CD4-positive, alpha-beta T cell treated with Interleukin-15 for 4 hours (primary cell): ENCODE measurements around the gene FAF2.
"Not testable (repeated sequence)": the region's sequence is repeated elsewhere in the genome, so short reads cannot be mapped to it uniquely, and the experiment has no call there.

Experiments used
- DNase-seq: peaks from one replicate; pipeline ENCODE4 v3.0.0-alpha.2; 2020; ENCODE audit warnings: low spot score

The FAF2 gene, protein sequence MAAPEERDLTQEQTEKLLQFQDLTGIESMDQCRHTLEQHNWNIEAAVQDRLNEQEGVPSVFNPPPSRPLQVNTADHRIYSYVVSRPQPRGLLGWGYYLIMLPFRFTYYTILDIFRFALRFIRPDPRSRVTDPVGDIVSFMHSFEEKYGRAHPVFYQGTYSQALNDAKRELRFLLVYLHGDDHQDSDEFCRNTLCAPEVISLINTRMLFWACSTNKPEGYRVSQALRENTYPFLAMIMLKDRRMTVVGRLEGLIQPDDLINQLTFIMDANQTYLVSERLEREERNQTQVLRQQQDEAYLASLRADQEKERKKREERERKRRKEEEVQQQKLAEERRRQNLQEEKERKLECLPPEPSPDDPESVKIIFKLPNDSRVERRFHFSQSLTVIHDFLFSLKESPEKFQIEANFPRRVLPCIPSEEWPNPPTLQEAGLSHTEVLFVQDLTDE

DNA sequence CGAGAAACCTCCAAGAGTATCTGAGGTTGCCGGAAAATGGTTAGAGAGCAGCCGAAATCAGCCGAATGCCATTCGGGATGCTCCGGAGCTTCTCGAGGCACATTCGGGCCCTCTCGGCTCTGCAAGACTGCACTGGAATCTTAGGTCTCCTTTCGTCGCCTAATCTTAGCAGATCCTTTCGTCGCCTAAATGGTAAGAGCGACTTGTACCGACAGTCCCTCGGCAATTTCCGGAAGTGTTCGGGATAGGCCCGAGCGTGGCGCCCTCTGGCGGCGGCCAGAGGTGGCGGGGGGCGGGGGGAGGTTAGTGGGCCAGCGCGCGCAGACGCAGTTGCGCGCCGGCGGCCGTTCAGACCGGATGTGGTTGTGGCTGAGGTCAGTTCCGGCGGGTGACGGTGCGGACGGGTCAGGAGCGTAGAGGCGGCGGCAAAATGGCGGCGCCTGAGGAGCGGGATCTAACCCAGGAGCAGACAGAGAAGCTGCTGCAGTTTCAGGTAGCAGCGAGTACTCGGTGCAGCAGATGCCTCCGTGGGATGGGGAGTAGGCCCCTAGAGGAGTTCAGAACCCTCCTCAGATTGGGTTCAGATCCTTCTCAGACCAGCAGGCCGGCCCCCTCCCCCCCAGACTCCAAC, at the start of gene FAF2:
Gene FAF2, plus strand, starts transcription at position 408 of the 631 bp plus-strand sequence. Its CDS starts 23 bp downstream, at position 431.
- DNase-seq = peak; percentile 99

DNA sequence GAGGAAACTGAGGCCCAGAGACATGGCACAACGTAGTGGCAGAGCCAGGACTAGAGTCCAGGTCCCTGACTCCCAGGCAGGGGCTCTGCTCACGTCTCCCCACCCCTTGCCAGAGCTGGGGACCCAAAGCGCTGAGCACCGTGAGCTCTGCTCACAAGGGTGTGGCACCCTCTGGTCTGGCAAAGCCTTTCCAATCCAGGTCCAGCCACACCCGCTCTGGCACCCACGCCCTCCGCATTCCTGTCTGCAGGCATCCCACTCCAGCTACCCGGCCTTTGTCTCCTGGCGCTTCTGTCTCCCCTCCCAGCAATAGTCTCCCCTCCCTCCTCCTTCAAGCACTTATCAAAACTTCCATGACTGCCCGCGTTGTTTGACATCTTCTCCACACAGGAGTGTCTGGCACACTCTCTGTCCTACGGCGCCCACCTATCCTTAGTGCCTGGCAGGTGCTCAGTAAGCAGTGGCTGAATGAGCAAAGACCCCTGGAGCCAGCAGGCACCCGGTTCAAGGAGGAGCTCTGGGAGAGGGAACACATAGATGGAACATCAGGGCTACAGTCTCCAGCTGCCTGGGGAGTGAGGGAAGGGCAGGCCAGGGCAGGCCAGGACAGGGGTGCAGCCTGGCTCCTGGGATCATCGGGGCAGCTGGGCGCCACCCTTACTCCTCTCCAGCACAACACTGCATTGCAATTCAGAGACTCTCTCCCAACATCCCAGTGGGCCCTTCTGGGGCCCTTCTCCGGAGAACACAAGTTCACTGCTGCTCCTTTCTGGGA, 47.6 kb upstream of the FAF2 start:
- no peak for DNase-seq

DNA sequence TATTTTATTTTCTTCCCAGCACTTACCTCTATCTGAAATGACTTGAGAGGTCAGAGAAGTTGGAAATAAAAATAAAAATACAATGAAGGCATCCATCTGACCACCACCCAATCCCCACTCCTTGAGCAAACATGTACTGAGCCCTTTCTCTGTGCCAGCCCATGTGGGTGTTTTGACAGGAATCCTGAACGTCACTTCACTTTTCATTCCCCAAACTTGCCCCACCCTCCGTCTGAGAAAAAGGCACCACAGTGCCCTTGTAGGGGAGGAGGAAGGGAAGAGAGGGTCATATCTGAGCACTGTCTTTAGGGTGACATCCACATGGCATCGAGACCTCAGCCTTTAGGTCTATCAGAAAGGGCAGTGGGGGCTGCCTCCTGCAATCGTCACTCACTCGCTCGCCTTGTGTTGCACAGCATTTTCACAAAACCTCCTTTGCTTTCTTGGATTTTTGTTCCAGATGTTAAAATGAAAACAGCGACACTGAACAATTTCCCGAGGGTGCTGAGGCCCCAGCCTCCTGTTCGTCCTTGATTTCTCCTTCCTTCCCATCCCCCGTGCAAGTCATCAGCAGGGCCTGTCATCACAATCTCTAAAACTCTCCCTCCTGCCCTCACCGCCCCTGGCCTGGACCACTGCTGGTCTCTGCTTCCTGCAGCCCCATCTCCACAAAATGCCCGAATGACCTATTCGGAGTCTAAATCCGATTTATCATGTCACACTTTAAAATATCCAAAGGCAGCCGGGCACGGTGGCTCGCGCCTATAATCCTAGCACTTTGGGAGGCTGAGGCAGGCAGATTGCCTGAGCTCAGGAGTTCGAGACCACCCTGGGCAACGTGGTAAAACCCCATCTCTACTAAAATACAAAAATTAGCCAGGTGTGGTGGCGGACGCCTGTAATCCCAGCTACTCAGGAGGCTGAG, 46.6 kb upstream of the FAF2 start:
- no peak for DNase-seq

DNA sequence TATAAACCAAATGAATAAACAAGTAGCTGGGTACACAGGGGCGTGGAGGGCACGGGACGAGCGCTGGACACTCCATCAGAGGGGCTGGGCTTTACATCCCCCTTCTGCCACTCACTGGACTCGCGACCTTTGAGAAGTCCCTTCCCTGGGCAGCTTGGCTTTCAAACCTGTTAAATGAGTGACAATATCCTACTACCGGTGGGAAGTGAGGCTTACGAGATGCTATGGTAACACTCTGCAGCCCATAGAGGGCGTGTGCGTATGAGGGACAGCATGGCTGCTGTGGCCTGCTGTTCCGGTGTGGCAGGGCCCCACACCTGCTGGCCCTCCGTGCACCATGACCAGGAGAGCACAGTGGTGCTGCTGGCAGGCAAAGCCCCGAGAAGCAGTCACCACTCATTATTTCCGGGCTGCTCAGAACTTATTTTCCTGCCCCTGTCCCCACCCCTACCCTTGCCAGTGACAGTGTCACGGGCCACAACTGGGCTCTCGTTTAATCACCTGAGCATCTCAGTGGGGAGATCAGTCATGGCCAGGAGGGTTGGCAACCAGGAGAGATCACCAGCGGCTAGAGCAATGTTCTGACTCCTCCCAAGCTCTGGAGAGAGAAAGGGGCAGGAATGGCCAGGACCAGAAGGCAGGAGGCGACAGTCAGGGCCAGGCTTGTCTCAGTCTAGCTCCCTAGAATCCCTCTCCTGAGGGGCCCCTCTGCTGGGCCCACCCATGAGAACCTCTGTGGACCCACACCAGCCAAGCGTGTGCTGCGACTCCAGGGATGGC, 42.3 kb upstream of the FAF2 start:
- no peak for DNase-seq

DNA sequence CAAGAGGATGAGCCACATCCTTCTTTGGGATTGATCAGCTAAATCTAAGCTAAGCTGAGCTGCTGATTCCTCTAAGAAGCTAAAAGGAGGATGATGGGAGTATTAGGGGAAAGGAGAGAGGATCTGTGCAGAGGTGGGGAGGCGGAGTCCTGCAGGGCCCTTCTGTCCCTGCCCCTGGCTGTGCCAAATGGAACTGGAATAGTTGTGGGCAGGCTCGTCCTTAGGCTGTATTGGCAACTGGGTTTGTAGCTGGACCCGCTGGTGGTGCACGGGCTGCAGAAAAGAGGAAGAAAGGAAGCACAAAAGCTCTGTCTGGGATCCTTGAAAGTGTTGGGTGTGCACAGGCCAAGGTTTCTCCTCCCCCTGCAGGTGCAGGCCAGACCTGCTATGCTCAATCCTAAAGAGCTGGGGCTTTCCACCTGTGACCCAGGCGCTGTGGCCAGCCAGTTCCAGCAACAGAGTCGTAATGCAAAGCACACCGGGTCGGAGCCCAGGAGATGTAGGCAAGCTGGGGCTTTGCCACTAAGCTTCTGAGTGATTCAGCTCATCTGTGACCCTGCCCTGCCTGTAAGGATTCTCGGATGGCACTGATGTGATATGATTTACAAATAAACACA, 41.6 kb upstream of the FAF2 start:
- DNase-seq = no peak

DNA sequence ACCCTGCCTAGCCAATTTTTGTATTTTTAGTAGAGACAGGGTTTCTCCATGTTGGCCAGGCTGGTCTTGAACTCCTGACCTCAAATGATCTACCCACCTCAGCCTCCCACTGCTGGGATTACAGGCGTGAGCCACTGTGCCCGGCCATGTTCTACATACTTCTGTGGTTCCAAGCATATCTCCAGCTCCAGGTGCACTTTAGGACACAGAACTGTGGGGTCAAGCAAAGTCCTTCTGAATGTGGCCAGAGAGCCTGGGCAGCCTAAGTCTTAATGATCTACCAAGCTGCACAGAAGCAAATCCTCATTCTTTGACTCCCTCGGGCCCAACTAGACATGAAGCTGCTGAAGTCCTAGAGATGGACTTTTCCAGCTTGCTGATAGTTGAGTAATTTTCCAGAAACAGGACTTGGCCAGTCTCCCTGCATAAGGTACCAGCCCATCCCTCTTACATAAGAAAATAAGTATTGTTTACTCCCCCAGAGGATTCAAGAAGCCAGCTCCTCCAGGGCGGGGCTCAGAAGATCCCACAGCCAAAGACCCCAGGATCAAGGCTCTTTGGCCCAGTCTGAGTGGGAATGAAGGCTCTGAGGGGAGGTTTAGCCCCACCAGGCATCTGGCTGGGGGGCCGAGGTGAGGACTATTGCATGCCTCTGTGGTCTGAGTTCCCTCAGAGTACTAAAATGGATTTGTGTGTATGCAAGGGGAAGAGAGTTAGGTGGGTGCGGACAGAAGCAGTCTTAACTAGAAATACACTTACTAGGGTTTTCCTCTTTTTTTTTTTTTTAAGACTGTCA, 40.5 kb upstream of the FAF2 start:
- DNase-seq = no peak

DNA sequence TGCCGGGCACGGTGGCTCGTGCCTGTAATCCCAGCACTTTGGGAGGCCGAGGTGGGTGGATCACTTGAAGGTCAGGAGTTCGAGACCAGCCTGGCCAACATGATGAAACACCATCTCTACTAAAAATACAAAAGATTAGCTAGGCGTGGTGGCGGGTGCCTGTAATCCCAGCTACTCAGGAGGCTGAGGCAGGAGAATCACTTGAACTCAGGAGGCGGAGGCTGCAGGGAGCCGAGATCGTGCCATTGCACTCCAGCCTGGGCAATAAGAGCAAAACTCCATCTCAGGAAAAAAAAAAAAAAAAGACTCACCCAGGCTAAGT, 40.0 kb upstream of the FAF2 start:
- not testable (repeated sequence) for DNase-seq

DNA sequence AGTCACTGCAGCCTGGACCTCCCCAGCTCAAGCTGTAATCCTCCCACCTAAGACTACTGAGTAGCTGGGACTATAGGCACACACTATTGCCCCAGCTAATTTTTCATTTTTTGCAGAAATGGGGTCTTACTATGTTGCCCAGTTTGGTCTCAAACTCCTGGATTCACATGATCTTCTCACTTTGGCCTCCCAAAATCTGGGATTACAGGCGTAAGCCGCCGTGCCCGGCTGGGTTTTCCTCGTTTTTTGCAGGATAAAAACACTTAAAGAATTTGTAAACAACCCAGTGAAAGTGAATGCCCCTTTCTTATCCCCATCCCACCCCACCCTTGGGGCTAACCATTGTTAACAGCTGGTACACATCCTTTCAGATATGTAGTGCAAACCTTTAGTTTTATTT, 39.6 kb upstream of the FAF2 start:
- no peak for DNase-seq

DNA sequence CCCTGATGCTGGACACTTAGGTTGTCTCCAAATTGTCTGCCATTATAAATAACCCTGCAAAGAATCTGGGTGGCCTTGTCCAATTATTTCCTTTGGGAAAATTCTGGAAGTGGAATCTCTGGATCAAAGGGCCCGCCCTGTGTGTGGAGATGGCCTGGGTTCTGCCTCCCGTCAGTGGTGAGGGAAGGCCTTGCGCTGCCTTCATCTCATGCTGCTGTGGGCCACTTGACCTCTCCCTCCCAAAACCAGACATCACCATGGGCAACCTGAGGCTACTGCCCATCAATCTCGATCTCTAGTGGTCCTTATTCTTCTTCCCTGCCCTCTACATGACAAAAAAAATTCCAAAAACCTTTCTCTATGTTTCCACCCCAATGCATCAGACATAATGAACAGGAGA, 38.4 kb upstream of the FAF2 start:
- DNase-seq = no peak

DNA sequence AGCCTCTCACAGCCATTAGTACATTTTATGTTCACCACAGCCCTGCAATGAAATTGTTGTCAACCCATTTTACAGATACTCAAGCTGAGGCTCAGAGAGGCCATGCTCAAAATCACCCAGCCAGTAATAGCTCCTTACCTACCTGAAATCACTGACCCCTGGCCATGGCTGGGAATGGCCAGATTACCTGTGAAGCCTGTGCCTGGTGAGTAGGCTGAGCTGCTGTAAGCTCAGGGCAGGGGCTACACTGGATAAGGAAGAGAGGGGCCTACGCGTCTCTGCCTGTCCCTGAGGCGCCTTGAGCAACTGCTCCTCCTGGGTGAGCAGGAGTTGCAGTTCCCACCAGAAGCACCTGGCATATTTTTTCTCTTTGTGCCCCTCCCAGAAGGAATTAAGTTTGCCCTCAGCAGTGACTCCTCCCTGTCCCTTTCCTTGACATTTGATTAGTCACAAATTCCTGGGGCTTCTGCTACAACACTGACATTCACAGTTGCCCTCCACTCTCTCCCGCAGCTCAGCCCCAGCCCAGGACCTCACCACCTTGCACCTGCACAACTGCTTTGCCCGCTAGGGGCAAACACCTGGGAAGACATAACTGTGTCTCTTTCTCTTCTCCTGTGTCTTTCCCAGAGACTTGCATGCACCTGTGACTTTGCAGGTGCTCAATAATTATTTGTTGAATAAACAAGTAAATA, 37.6 kb upstream of the FAF2 start:
- no peak for DNase-seq

DNA sequence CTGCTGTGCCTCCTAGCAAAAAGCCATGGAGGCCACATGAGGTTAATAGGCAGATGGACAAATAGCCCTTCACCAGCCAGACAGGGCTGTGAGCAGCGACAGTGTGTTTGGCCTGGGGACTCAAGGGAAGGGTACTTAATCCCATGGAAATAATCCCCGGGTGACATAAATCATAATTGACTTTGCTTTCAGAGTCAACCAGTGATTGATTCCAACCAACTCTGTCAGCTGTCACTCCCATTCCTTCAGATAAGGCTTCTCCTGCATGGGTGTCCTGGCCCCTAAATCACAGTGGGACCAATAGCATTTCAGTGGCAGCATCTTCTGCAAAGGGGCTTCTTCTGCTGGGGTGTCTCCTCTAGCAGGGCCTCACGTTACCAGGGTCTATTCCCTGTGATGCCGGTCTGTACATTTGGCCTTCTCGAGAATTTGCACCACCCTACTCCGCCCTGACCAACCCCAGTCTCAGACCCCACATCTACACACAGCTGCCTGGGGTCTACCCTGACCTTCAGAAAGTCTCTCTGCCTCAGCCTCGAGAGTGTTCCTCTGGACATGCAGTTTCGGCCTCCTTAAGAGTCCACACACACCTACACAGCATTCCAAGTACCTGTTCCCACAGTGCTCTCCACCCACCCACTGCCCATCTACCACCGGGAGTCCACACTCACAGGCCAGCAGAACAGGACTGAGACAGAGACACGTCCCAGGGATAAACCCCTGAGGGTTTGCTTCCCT, 35.5 kb upstream of the FAF2 start:
- no peak for DNase-seq

DNA sequence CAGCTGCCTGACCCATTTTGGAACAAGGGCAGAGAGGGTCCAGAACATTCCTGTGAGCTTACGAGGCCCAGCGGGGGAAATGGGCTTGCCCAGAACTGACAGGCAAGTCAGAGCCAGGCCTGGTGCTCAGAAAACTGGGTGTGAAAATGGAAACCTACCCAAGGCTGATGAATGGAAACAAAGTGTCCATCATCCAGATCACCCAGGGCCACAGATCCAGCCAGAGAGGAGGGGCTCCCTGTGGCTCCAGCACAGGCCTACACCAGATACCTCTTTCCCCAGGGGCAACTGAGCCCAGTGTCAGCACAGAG, 35.0 kb upstream of the FAF2 start:
- DNase-seq = no peak

DNA sequence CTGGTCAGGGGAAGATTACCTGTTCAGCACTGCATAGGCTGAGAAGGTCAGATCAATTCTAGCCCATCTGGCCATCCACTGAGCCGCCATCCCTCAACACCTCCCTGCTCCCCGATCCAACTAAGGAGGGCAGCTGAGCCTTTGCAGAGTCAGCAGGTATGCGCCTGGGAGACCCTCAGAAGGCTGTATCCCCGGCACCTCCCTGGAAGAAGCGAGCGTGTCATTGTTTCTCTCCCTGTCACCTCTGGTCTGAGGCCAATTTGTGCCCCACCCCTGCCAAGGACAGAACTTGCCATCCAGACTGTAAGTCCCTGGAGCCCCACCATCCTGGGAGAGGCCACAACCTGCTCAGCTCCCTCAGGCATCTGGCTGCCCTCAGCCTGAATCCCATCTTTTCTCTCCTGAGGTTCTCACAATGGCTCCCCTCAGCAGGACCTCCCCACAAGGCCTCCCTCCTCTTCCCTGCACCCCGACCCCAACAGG, 34.4 kb upstream of the FAF2 start:
- no peak for DNase-seq

DNA sequence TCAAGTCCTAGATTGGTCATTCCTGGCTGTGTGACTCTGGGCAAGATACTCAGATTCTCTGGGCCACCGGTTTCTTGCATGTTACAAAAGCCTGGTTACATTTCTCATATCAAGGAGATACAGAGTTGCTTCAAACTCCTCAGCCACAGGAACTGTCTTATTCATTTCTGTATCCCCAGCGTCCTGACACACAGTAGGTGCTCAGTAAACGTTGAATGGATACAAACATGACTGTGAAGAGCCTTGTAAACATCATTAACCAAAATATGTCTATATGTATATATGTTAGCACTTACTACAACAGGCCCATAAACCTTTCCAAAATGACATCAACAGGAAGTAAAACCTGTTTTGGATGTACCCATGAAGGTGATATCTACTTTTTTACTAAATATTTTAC, 33.5 kb upstream of the FAF2 start:
- DNase-seq = no peak

DNA sequence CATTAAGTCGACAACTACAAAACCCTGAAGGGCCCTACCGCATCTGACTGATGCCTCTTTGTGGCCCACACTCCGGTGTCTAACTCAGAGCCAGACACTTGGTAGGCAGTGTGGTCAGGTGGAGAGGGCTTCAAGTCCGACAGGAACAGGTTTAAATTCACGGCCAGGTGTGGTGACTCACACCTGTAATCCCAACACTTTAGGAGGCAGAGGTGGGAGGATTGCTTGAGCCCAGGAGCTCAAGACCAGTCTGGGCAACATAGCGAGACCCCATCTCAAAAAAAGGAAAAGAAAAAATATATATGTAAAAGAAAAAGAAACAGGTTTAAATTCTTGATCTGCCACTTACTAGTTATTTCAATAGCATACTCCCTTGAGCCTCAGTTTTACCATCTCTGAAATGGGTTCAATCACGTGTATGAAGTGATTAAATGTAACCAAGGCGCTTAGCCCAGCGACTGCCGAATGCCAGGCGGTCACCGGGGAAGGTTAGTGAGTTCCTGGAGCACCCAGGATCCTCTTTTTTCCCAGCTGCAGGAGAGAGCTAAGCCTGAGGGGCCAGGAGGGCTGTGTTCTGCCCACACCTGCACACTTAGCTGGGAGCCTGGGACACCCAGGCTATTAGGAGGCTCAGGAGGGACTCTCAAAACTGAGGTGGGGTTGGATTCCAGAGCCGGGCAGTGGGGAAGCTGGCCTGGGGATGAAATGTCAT, 32.8 kb upstream of the FAF2 start:
- DNase-seq = no peak

DNA sequence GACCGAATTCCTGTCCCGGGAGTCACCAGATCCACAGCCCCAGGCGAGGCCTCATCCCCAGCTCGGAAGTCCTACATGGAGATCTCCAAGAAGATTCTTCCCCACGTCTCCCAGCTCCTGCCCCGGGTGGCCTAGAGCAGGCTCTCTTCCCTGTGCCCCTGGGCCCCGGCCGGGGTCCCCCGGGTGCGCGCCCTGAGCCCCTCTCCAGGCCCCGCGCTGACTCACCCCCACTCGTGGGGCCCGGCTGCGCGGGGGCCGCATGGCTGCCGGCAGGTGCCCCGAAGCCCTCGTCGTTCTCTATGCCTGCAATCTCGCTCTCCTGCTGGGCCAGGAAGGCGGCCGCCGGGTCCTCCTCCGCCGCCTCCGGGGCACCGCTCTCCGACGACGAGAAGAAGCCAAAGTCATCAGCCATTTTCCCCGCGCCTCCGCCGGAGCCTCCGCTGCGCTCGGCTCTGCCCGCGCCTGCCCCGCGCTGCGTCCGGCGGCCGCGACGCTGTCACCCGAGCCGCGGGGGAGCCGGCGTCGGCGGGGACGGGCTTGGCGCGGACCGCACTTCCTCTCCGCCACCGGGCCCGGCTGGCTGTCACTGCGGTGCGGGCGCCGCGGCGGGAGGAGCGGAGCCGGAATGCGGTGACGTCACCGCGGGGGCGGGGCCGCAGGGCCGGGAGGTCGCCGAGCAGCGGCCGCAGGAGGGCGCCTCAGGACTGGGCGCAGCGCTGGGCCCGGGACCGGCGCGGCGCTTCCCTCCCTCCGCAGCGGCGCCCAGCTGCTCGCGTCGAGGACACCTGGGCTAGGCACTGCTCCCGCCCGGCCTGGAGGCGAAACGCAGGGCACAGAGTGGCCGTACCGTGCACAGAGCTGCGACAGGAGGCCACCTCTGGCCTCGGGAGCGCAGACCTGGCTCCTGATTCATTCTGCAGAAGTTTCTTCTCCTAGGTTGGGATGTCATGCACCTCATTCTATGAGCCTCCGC, 31.9 kb upstream of the FAF2 start, which contains the start of gene CLTB:
Gene CLTB, minus strand, starts transcription at position 588 of the 973 bp plus-strand sequence. Its CDS starts 176 bp downstream, at position 412.
- peak; percentile 89 for DNase-seq
